ENCODE measurements around the gene CFAP299.
"Not testable (repeated sequence)": the region's sequence is repeated elsewhere in the genome, so short reads cannot be mapped to it uniquely, and the experiment has no call there.

CFAP299 gene

DNA sequence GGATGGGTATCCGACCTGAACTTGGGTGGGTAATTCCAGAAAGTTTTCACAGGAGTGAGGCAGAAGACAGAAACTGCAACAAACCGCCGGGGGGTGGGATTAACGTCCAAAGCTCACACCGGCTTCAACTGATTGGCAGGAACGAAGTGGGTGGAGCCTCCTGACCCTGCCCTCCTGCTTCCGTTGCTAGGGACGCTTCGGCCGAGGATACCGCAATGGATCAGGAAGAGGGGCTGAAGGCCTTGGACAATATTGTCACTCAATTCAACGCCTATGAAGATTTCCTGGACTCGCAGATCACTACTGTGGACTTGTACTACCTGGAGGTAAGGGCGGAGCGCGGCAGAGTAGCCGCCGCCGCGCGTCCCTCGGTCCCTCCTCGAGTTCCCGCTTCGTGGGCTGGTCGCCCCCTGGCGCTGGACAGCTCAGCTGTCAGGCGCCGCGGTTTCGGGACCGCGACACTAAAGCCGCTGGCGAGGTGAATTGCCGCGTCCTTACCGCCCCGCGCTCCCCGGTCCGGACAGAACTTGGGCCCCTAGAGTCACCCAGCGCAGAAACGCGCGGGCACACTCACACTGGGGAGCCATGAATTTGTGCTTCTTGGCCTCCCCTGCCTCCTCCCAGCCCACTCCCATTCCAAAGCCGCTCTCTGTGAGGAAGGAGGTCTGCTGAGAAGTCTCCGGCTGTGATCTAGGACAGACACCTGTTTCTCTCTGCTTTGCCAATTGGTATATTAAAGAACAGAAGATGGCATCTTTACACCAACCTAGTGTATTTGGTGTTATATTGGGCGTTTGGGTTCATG lies at the start of gene CFAP299:
TSS of gene CFAP299 (plus strand) at position 177 of the 805 bp plus-strand sequence.
- peak; percentile 64 for DNase-seq

DNA sequence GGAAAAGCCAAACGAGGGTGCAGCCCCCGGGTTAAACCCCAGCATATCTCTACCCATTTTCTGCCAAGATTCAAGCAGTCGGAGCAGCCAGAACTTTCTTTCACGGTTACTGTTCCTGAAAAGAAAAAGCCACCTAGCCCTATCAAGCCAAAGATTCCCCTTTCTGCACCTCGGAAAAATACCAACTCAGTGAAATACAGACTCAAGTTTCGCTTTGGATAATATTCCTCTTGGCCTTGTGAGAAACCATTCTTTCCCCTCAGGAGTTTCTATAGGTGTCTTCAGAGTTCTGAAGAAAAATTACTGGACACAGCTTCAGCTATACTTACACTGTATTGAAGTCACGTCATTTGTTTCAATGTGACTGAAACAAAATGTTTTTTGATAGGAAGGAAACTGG lies 49.1 kb upstream of the CFAP299 start:
- no peak for DNase-seq

DNA sequence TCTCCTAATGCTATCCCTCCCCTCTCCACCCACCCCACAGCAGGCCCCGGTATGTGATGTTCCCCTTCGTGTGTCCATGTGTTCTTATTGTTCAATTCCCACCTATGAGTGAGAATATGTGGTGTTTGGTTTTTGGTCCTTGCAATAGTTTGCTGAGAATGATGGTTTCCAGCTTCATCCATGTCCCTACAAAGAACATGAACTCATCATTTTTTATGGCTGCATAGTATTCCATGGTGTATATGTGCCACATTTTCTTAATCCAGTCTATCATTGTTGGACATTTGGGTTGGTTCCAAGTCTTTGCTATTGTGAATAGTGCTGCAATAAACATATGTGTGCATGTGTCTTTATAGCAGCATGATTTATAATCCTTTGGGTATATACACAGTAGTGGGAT lies 44.9 kb upstream of the CFAP299 start:
- DNase-seq = not testable (repeated sequence)

DNA sequence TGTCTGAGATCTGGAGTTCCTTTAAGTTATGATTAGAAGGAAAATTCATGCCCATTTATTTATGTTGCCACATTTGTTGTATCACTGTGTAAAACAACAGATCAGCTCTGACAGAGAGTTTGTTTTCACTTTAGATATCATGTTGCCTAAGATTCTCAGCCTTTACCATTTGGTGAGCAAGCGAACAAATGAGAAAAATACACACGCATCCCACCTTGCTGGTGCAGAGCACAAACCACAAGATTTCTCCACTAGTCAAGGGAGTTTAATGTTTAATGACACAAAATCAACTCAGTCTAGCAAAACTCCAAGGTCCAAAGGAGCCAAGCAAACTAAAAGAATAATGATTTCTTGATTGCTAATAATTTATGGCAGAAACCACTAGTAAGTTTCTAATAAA lies 41.3 kb upstream of the CFAP299 start:
- DNase-seq = no peak

DNA sequence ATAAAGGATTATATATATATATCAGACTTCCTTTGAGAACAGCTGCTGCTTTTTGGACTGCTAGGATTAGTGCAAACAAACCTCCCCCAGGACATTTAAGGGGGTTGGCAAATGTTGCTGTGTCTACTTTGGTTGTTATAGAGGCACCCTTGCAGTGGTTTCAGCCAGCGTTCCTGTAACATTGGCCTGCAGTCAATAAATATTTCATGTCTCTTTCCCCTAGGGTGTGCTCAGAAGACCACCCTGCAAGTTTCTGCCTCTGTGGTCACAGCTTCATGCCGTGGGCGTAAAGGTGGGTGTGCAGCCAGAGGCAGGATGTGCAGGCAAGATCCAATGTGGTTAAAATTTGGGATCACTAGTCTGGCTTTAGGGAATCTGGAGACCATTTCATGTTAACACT lies 40.2 kb upstream of the CFAP299 start:
- DNase-seq = no peak

DNA sequence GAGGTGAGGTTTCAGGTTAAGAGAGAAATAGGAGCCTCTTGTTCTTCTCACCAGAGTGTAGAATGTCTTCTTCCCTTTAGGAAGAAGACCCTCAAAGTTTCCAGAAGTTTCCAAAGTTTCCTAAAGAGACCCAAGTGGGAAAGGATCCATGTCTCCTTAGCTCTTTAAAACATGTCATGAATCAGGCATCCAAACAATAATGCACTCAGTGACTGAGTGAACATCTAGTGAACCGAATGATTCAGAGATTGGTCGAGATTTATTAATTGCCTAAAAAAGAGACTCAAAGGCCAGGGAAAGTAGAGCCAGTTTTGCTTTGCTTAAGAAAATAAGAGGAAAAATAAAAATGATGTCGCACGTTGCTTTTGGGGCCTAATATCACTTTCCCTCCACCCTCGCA lies 39.7 kb upstream of the CFAP299 start:
- DNase-seq = no peak

DNA sequence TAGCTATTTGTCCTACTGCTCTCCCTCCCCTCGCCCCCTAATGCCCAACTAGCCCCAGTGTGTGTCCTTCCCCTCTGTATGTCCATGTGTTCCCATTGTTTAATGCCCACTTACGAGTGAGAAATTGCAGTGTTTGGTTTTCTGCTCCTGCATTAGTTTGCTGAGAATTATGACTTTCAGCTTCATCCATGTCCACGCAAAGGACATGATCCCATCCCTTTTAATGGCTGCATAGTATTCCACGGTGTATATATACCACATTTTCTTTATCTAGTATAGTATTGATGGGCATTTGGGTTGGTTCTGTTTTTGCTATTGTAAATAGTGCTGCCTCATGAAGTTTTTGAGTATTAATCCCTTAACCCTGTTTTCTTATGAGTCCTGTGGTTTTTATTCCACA lies 33.6 kb upstream of the CFAP299 start:
- DNase-seq = no peak

DNA sequence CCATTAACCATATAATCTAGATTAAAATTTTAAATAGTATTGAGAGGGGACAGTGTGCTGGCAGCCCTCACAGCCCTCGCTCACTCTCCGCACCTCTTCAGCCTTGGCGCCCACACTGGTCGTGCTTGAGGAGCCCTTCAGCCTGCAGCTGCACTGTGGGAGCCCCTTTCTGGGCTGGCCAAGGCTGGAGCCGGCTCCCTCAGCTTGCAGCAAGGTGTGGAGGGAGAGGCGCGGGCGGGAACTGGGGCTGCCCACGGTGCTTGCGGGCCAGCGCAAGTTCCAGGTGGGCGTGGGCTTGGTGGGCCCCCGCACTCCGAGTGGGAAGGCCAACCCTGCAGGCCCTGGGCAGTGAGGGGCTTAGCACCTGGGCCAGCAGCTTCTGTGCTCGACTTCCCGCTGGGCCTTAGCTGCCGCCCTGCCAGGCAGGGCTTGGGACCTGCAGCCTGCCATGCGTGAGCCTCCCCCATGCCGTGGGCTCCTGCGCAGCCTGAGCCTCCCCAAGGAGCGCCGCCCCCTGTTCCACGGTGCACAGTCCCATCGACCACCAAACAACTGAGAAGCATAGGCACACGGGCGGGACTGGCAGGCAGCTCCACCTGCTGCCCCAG lies 32.8 kb upstream of the CFAP299 start:
- DNase-seq = no peak

DNA sequence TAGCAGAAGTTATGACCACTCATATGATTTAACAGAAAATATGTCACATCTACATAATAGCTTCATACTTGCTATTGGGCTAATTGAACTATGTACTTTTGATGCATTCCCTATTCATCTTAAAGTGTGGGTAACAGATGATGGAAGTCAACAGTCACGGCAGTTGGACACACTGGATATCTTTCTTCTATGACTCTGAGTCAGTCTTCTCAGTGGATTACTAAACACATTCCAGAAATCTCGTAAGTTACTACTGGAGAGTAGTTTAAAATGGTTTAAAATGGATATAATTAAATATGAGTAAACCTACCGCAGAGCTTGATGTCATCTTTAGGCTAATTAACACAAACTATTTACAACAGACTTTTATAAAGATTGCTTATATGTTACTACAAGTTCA lies 30.1 kb upstream of the CFAP299 start:
- DNase-seq = no peak

DNA sequence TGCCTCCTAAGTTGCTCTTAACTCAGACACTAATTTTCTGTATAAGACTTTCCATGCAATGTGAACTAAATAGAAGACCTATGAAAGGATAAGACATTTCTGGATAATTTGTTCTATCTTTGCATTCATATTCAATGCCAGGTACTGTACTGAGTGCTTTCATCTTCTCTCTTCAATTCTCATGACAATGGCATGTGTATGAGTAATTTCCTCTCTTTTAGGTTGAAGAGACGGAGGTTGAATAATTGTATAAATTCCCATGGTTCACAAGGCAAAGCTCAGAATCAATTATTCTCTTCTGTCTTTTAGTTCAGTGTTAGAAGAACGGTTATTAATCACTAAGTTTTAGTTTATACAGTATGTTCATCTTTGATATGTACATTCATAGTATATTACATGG lies 29.3 kb upstream of the CFAP299 start:
- no peak for DNase-seq

DNA sequence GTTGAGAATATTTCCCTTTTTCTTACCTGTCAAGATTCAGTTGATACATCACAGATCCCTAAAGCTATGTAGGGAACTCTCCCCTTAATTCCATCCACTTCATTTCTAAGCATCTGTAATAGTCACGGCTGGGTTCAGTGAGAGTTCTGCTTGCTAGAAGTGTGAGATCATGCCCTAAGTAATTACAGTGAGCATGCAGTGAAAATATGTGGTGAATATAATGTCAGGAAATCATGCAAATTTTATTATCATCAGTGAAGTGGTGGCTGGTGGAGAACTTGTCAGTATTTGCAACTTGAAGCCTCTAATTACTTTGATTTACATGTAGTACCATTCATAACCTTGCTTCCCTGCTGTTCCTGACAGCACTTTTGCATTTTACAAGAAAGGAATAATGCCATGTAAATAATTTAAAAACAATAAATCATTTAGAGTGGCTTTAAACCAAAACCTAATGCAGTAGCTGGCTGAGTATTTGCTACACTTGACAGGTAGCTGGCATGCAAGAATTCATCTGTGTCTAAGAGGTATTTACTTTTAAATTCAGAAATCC lies 28.3 kb upstream of the CFAP299 start:
- DNase-seq = peak; percentile 14

DNA sequence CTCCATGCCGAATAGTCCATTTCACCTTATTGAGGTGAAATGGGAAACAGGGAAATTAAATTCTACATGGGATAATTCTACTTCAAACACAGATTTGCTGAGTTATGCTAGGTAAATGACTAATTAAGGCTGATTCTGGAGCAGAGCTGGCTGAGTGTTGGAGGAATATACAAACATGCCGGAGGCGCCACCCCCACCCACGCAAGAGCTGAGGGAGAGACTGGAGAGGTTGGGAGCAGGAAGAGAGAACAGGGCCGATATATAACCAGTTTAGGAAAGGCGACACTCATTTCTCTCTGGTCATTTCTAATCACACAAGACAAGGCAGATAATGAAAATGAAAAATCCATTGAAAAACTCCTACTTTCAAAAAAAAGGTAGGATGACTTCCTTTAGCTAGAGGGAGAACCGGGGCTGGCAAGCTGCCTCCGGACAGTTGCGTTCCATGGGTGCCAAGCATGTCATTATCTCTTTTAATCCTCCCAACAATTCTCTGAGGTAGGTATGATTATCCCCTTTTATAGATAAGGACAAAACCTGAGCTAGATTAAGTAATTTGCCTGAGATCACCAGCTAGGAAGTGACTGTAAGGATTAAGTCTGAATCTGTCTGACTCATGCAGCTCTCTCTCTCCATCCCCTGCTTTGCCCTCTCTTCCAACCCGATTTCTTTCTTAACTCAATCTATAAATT lies 27.6 kb upstream of the CFAP299 start:
- DNase-seq = no peak

DNA sequence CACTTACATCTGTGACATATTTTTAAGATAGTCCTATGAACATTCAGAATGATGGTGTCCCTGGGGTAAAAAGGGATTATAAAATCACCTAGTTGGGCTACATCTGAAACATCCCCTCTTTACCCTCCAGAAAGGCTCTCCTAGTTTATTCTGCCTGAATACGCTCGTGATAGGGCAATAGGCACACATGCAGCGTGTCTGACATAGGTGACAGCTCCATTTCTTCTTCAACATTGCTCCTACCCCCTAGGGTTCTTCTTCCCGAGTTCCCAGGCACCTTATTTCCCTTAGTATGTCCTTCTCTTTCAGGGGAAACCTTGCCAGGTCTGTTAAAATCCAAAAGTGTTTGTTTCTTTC lies 27.1 kb upstream of the CFAP299 start:
- no peak for DNase-seq

DNA sequence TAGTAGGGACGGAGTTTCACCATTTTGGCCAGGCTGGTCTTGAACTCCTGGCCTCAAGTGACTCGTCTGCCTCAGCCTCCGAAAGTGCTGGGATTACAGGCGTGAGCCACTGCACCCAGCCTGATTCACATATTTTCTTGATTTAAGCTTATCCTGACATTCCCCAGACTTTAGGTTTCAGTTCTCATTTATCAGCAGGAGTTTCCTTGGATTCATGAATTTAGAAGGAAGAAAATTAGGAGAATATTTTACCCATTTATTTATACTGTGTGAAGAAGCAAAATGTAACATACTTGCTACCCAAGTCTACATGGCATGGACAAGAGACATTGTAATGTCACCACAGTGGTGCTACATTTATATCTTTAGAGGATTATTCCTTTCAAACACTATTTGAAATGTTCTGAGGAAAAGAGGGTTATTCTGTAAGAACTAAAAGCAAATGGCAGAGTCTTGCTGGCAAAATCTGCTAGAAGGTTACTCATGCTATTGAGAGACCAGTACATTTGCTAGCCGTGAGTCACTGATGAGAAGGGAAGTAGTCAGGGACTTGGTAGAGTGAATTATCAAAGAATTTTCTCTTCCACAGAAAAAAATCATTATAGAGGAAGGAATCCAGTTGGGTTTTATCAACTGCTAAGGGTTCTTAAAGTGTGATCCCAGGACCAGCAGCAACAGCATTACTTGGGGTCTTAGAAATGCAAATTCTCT lies 26.1 kb upstream of the CFAP299 start:
- DNase-seq = no peak

DNA sequence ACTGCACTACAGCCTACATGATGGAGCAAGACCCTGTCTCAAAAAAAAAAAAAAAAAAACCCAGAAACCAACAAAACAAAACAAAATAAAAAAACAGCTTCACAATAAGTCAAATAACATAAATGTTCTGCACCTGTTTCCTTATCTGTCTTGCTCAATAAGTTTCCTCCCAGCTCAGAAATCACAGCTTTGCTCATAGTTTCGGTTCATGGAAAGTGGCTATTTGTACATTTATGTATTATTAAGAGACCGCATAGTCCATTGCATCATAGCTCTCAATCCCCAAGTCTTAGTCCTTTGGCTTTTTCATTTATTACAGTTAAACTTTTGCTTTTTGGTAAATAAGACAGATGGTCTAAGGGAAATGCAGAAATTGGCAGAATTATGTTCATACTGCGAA lies 24.4 kb upstream of the CFAP299 start:
- no peak for DNase-seq

DNA sequence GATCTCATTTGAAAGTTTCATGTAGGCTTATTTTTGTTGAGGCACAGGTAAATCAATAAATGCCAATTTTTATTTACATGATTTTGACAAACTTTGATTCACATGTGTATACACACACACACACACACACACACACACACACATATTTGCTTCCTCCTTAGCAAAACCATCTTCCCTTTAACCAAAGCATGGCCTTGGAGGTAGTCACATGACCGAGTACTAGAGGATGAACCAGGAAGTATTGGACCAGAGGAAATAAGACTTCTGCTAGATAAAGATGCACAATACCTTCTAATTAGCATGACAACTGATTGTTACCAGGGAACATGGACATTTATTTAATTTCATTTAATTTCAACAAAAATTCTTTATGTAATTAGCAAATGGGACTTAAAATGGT lies 23.4 kb upstream of the CFAP299 start:
- DNase-seq = no peak

DNA sequence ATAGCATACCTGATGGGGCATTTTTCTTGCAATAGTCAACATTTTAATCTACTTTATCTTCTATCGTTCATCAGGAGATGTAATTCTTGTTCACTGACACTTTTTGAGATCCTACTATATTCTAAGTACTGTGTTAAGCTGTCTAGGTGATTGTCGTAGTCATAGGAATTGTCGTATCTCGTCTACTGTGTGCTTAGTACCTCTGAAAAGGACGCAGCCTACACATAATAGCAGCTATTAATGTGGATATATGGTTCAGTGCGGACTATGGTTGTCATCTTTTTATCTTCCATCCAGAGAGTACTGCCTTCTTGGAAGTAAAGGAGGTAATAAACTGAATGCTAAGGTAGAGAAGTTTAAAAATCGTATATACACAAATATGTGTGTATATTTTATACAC lies 21.9 kb upstream of the CFAP299 start:
- DNase-seq = no peak

DNA sequence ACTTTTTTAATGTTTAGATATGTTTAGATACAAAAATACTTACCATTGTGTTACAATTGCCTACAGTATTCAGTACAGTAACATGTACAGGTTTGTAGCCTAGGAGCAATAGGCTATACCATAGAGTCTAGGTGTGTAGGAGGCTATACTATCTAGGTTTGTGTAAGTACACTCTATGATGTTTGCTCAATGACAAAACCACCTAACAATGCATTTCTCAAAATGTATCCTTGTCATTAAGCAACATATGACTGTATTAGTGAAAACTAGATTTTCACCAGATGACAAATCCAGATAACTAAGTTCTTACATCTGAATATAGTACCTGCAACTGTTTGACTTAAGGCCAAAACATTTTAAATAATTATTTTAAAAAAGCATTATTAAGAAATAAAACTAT lies 19.7 kb upstream of the CFAP299 start:
- not testable (repeated sequence) for DNase-seq

DNA sequence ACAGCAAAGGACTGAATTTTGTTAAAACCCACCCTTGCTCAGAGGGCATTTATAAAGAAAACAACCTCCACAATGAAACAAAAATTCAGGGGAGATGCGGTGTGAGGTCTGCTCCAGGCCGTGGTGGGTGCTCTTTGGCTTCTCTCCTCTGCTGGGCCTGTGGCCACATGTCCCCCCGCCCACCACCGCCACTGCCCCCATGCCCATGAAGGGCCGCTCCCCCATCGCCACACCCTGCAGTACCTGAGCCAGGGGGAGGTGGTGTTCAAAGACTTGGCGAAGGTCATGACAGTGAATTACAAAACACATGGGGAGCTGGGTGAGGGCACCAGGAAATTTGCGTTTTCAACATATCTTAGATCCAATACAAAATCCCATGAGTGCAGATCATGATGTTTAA lies 14.2 kb upstream of the CFAP299 start:
- no peak for DNase-seq

DNA sequence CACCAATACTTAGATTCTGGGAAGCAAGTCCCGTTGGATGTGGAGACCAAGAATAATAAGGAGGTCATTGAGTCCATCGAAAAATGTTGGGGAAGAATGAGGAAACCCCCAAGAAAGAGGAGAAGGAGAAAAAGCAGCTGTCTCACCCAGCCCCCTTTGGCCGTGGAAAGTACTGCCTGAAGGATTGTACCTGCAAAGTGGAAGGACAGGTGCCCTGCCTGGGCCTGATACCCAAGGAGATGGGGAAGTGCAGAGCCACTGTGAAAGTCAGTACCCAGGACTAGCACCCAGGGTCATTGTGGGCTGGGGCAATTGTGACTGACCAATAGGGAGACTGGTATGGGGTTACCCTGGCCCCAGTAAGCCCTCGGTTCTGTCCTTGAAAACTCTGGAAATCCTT lies 13.8 kb upstream of the CFAP299 start:
- DNase-seq = no peak

DNA sequence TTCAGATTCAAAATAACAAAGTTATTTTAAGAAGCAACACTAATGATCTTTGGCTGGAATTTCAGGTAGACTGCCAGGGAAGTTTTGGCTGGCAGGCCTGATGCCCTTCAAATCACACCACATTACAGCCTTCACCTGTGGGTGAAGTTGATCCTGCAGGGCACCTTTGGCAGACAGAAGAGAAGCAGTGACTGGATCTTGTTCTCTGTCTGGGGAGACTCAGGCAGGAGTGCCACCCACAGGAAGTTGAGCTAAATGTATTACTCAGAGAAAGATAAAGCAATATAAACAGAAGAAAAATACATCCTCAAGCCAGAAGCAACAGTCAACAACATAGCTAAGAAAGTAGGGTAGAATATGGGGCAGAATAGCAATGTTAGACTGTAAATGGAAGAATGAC lies 12.8 kb upstream of the CFAP299 start:
- DNase-seq = no peak

DNA sequence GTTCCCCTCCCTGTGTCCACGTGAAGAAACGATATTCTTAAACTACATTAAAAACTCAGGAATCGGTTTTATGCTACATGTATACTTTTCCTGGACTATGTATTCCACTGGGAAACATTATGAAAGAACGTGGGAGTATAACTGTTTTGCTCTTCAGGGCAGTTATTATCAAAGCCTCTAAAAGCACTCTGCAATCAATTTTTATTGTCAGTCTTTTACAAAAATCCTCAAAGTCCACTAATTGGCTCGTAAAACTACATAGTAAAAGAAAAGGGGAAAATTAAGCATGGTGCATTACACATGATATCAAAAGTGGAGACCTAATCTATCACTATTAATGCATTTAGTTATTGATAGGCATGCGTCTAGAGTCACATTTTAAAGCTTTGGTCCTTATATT lies 11.4 kb upstream of the CFAP299 start:
- no peak for DNase-seq

DNA sequence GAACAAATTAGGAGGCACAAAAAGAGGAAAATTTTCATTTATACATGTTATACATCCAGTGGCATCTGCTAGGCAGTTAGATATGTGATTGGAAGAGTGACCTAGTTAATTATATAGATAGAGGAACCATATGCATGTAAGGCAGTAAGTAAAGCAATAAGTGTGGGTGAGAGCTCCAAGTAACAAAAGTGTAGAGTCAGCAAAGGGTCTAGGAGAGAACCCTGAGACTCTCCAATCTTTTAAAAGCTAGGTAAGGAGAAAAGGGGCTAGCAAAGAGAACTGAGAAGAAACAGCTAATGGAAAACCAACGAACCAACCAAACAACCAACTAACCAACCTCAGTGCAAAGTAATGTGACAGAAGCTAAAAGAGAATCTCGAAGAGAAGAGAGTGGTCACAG lies 3.8 kb upstream of the CFAP299 start:
- DNase-seq = no peak

All from SHP77 treated with DMSO at 0.1 percent for 48 hours (cell line).